H9 (cell line): ENCODE results near the gene CABP7. TPM values are rescaled to one million over a fixed set of nuclear protein-coding genes. Genes with fewer than 3 reads are reported as not detected.

Source experiments
- DNase-seq: peaks from one replicate; pipeline ENCODE4 v3.0.0-alpha.2; 2017
- H2AFZ ChIP-seq: one replicate; pipeline ENCODE4 v1.6.1; 2013; ENCODE audit warnings: mild to moderate bottlenecking, low read length, control low read depth, moderate library complexity
- H2AK5ac ChIP-seq: 2 replicates; pipeline ENCODE4 v1.6.1; 2013; ENCODE audit warnings: low read length, control low read depth, mixed read lengths; ENCODE audit not compliant: insufficient read length
- H2BK120ac ChIP-seq: one replicate; pipeline ENCODE4 v1.6.1; 2013; ENCODE audit warnings: low read depth, mild to moderate bottlenecking, low read length, control low read depth, inconsistent platforms; ENCODE audit not compliant: poor library complexity, severe bottlenecking
- H2BK12ac ChIP-seq: 2 replicates; pipeline ENCODE4 v1.6.1; 2013; ENCODE audit warnings: low read length, control low read depth, mixed read lengths, low read depth; ENCODE audit not compliant: insufficient read length
- H2BK15ac ChIP-seq: 2 replicates; pipeline ENCODE4 v1.6.1; 2013; ENCODE audit warnings: low read depth, low read length, control low read depth
- H2BK20ac ChIP-seq: one replicate; pipeline ENCODE4 v1.6.1; 2013; ENCODE audit warnings: low read depth, mild to moderate bottlenecking, low read length, control low read depth, inconsistent platforms; ENCODE audit not compliant: poor library complexity, severe bottlenecking
- H2BK5ac ChIP-seq: 2 replicates; pipeline ENCODE4 v1.6.1; 2013; ENCODE audit warnings: low read length, control low read depth, mixed read lengths; ENCODE audit not compliant: insufficient read length
- H3K14ac ChIP-seq: 2 replicates; pipeline ENCODE4 v1.6.1; 2013; ENCODE audit warnings: low read length, control low read depth; ENCODE audit not compliant: insufficient read depth
- H3K18ac ChIP-seq: 2 replicates; pipeline ENCODE4 v1.6.1; 2013; ENCODE audit warnings: low read depth, mild to moderate bottlenecking, mixed read lengths, low read length, control low read depth; ENCODE audit not compliant: insufficient read length
- H3K23ac ChIP-seq: 2 replicates; pipeline ENCODE4 v1.6.1; 2013; ENCODE audit warnings: low read length, control low read depth, mixed read lengths, low read depth; ENCODE audit not compliant: insufficient read length
- H3K23me2 ChIP-seq: 2 replicates; pipeline ENCODE4 v1.6.1; 2013; ENCODE audit warnings: low read depth, mild to moderate bottlenecking, mixed read lengths, low read length, control low read depth; ENCODE audit not compliant: insufficient read length, poor library complexity, severe bottlenecking
- H3K27ac ChIP-seq: 2 replicates; pipeline ENCODE4 v1.5.1; 2013; ENCODE audit warnings: low read length, control low read depth, mixed read lengths, low read depth; ENCODE audit not compliant: insufficient read length
- H3K27me3 ChIP-seq: 2 replicates; pipeline ENCODE4 v1.6.1; 2013; ENCODE audit warnings: low read length, control low read depth, inconsistent platforms; ENCODE audit not compliant: insufficient read depth
- H3K4ac ChIP-seq: 2 replicates; pipeline ENCODE4 v1.6.1; 2013; ENCODE audit warnings: low read depth, mild to moderate bottlenecking, control low read depth, inconsistent platforms, low read length, moderate library complexity
- H3K4me1 ChIP-seq: 2 replicates; pipeline ENCODE4 v1.6.1; 2013; ENCODE audit warnings: low read length, control low read depth, inconsistent platforms; ENCODE audit not compliant: insufficient read depth
- H3K4me2 ChIP-seq: 2 replicates; pipeline ENCODE4 v1.6.1; 2013; ENCODE audit warnings: low read length, control low read depth, mixed read lengths; ENCODE audit not compliant: insufficient read length, insufficient read depth
- H3K56ac ChIP-seq: 2 replicates; pipeline ENCODE4 v1.6.1; 2013; ENCODE audit warnings: low read depth, mild to moderate bottlenecking, mixed read lengths, low read length, control low read depth; ENCODE audit not compliant: insufficient read length
- H3K79me1 ChIP-seq: 2 replicates; pipeline ENCODE4 v1.6.1; 2013; ENCODE audit warnings: low read depth, mild to moderate bottlenecking, moderate library complexity, low read length, control low read depth, inconsistent platforms; ENCODE audit not compliant: insufficient read depth, poor library complexity, severe bottlenecking
- H3K79me2 ChIP-seq: 2 replicates; pipeline ENCODE4 v1.6.1; 2013; ENCODE audit warnings: low read length, control low read depth, inconsistent platforms; ENCODE audit not compliant: insufficient read depth
- H3K9ac ChIP-seq: 2 replicates; pipeline ENCODE4 v1.6.1; 2013; ENCODE audit warnings: low read length, control low read depth, mixed read lengths; ENCODE audit not compliant: insufficient read length; ENCODE audit errors: extremely low read depth
- H3K9me3 ChIP-seq: one replicate; pipeline ENCODE4 v1.6.1; 2013; ENCODE audit warnings: low read depth, low read length, inconsistent platforms; ENCODE audit not compliant: control insufficient read depth
- H3T11ph ChIP-seq: one replicate; pipeline ENCODE4 v1.6.1; 2013; ENCODE audit warnings: mild to moderate bottlenecking, low read length, control low read depth, inconsistent platforms
- H4K20me1 ChIP-seq: one replicate; pipeline ENCODE4 v1.6.1; 2013; ENCODE audit not compliant: control insufficient read depth, insufficient read length, insufficient read depth
- H4K5ac ChIP-seq: 2 replicates; pipeline ENCODE4 v1.6.1; 2013; ENCODE audit warnings: low read depth, mild to moderate bottlenecking, mixed read lengths, low read length, control low read depth; ENCODE audit not compliant: insufficient read length
- H4K8ac ChIP-seq: replicated peaks from 2 replicates; pipeline ENCODE4 v1.6.1; 2013; ENCODE audit warnings: low read length, control low read depth, mixed read lengths, low read depth; ENCODE audit not compliant: insufficient read length
- H4K91ac ChIP-seq: 2 replicates; pipeline ENCODE4 v1.6.1; 2013; ENCODE audit warnings: low read depth, mild to moderate bottlenecking, moderate library complexity, mixed read lengths, low read length, control low read depth; ENCODE audit not compliant: insufficient read length
- H3K27ac Mint-ChIP-seq, 3 experiments: 2 replicates in 2 of 3; 3 replicates in 1 of 3; pipeline ENCODE4 v1.8.0; 2020 to 2021; ENCODE audit warnings: mixed read lengths in 3 of 3, mild to moderate bottlenecking in 1 of 3, moderate library complexity in 1 of 3
- H3K27me3 Mint-ChIP-seq: 2 replicates; pipeline ENCODE4 v1.8.0; 2021; ENCODE audit warnings: low read depth, mild to moderate bottlenecking, moderate library complexity, mixed read lengths
- H3K36me3 Mint-ChIP-seq, 3 experiments: 2 replicates in 2 of 3; 3 replicates in 1 of 3; pipeline ENCODE4 v1.8.0; 2020 to 2021; ENCODE audit warnings: low read depth in 3 of 3, mixed read lengths in 3 of 3; ENCODE audit not compliant: insufficient read depth in 1 of 3
- H3K4me1 Mint-ChIP-seq, 2 experiments: 2 replicates each; pipeline ENCODE4 v1.8.0; 2020; ENCODE audit warnings: mixed read lengths in 2 of 2
- H3K4me3 Mint-ChIP-seq, 2 experiments: 2 replicates in 1 of 2; 3 replicates in 1 of 2; pipeline ENCODE4 v1.8.0; 2020 to 2021; ENCODE audit warnings: mild to moderate bottlenecking in 2 of 2, mixed read lengths in 2 of 2, moderate library complexity in 1 of 2
- H3K9me3 Mint-ChIP-seq, 2 experiments: 2 replicates in 1 of 2; 3 replicates in 1 of 2; pipeline ENCODE4 v1.8.0; 2020; ENCODE audit warnings: mild to moderate bottlenecking in 2 of 2, mixed read lengths in 2 of 2, moderate library complexity in 1 of 2
- WGBS: extraction: QIAGEN DNeasy Blood & Tissue Kit; methylation state at CpG from one replicate; pipeline ENCODE4 v1.1.7; 2013; ENCODE audit warnings: missing lambda C conversion rate, low lambda C conversion rate, mixed read lengths; ENCODE audit not compliant: insufficient read length; ENCODE audit errors: extremely low coverage; 5-methylcytosine and 5-hydroxymethylcytosine counted together
- total RNA-seq: library from RNA; stranded (reverse); gene quantifications from 2 replicates; pipeline ENCODE4 v1.2.1, GENCODE V29; 2021
- TF ChIP-seq, protein P1 (sequence below): fragments of 200-600 bp; sonication (generic); conservative IDR thresholded peaks from 3 replicates; pipeline ENCODE4 v1.8.0; 2021; ENCODE audit warnings: antibody characterized with exemption, mild to moderate bottlenecking

Gene CABP7
- total RNA-seq, 1 experiment from 2014 or later = 0.83 TPM

DNA sequence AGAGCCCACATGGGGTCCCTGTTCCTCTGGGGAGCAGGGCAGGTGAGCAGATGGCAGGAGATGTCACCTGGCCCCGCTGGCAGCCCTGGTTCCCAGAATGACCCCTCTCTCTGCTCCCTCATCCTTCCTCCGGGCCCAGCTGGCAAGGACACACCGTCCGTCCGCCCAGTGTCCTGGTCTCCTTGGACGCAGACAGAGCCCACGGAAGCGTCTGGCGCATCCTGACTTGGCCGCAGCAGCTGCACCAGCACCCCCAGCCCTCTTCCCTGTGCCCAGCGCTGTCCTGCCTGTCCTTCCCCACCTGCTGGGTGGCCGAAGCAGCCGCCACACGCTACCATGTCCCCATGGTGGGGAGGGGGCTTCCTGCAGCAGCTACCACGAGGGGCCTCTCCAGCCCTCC lies 9.6 kb upstream of the CABP7 start:
- no peaks in the 10 kb centered on the region for H3K23me2 ChIP-seq
- no CpG with 5 or more reads among the region's 15 CpGs for WGBS
- H3K4me1 Mint-ChIP-seq = peaks cover 7 to 17% of the 10 kb centered on the region in 2 experiments

More for the DNA sequence above, 9.6 kb upstream of the CABP7 start:
- no peak for DNase-seq
- Histone ChIP-seq H2BK5ac (no peak overlapping the region), H4K20me1 (no peaks in the 10 kb centered on the region), H3K14ac (no peak overlapping the region; the same call in 1 of the 2 replicates), H2BK20ac (no peak overlapping the region), H4K8ac (no peak overlapping the region), H3K18ac (no peak overlapping the region), H3K79me1 (no peaks in the 10 kb centered on the region), H3K27me3 (no peaks in the 10 kb centered on the region; the same call in 1 of the 2 replicates), H3K4me2 (no peak overlapping the region), H4K5ac (no peak overlapping the region), H2AK5ac (no peak overlapping the region), H2AFZ (no peak overlapping the region), H3K56ac (no peak overlapping the region), H2BK12ac (no peak overlapping the region), H4K91ac (no peak overlapping the region), H2BK120ac (no peak overlapping the region), H3K4ac (no peak overlapping the region), H3K4me1 (no peaks in the 10 kb centered on the region; the same call in 1 of the 2 replicates), H2BK15ac (no peak overlapping the region), H3K79me2 (no peaks in the 10 kb centered on the region), H3K23ac (no peak overlapping the region), H3K27ac (no peak overlapping the region), H3K9me3 (no peaks in the 10 kb centered on the region), H3T11ph (no peak overlapping the region), H3K9ac (no peak overlapping the region)
- H3K27ac Mint-ChIP-seq = no peak overlapping the region
- no peak overlapping the region for H3K4me3 Mint-ChIP-seq
- no peaks in the 10 kb centered on the region for H3K36me3 Mint-ChIP-seq
- H3K9me3 Mint-ChIP-seq = no peaks in the 10 kb centered on the region
- H3K27me3 Mint-ChIP-seq = peaks cover 86% of the 10 kb centered on the region
- TF ChIP-seq, protein P1, sequence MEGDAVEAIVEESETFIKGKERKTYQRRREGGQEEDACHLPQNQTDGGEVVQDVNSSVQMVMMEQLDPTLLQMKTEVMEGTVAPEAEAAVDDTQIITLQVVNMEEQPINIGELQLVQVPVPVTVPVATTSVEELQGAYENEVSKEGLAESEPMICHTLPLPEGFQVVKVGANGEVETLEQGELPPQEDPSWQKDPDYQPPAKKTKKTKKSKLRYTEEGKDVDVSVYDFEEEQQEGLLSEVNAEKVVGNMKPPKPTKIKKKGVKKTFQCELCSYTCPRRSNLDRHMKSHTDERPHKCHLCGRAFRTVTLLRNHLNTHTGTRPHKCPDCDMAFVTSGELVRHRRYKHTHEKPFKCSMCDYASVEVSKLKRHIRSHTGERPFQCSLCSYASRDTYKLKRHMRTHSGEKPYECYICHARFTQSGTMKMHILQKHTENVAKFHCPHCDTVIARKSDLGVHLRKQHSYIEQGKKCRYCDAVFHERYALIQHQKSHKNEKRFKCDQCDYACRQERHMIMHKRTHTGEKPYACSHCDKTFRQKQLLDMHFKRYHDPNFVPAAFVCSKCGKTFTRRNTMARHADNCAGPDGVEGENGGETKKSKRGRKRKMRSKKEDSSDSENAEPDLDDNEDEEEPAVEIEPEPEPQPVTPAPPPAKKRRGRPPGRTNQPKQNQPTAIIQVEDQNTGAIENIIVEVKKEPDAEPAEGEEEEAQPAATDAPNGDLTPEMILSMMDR = no peak
